ENCODE data around the gene TUBB4B. TPM values are rescaled to one million over a fixed set of nuclear protein-coding genes. Genes with fewer than 3 reads are reported as not detected.

The TUBB4B gene
- total RNA-seq, 2 donors from 2014 or later = 328 to 415 TPM

- H3K27ac ChIP-seq (ENCODE audit: low read depth, low read length) = peak within 1 kb of the TSS; percentile 44
- no peaks in the 10 kb centered on the region for H3K27me3 ChIP-seq (ENCODE audit: control insufficient read depth, insufficient read depth, low read length, poor library complexity, severe bottlenecking)
- DNase-seq = peak; percentile 96
- peaks cover 27% of the 10 kb centered on the region for H3K36me3 Mint-ChIP-seq (ENCODE audit: low read depth)
- peak within 1 kb of the TSS; percentile 92 for H3K4me3 ChIP-seq (ENCODE audit: low read length)
- peak within 1 kb of the TSS; percentile 90 for H3K4me3 Mint-ChIP-seq
- H3K27ac Mint-ChIP-seq = peak within 1 kb of the TSS; percentile 96
- peak within 1 kb of the TSS; percentile 85 for H3K9ac ChIP-seq (ENCODE audit: extremely low read depth, low read length, poor library complexity, severe bottlenecking)
- peaks cover 18% of the 10 kb centered on the region for H3K4me1 ChIP-seq (ENCODE audit: control insufficient read depth, insufficient read depth, low read length)
- peaks cover 24% of the 10 kb centered on the region for H3K4me1 Mint-ChIP-seq
- TF ChIP-seq, protein P1, sequence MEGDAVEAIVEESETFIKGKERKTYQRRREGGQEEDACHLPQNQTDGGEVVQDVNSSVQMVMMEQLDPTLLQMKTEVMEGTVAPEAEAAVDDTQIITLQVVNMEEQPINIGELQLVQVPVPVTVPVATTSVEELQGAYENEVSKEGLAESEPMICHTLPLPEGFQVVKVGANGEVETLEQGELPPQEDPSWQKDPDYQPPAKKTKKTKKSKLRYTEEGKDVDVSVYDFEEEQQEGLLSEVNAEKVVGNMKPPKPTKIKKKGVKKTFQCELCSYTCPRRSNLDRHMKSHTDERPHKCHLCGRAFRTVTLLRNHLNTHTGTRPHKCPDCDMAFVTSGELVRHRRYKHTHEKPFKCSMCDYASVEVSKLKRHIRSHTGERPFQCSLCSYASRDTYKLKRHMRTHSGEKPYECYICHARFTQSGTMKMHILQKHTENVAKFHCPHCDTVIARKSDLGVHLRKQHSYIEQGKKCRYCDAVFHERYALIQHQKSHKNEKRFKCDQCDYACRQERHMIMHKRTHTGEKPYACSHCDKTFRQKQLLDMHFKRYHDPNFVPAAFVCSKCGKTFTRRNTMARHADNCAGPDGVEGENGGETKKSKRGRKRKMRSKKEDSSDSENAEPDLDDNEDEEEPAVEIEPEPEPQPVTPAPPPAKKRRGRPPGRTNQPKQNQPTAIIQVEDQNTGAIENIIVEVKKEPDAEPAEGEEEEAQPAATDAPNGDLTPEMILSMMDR (conservative IDR thresholded peaks at IDR 0.05) = no peak
- H3K9me3 Mint-ChIP-seq = no peaks in the 10 kb centered on the region
- H3K27me3 Mint-ChIP-seq (ENCODE audit: insufficient read depth) = no peaks in the 10 kb centered on the region
- peaks cover 16% of the 10 kb centered on the region for H3K36me3 ChIP-seq (ENCODE audit: control insufficient read depth, insufficient read depth, low read length)
- 0 to 1% methylated on average over 53 to 98 of the region's 98 CpGs for WGBS, 2 experiments (ENCODE audit: insufficient coverage in 1 of 2, insufficient read length in 1 of 2)
- no peaks in the 10 kb centered on the region for H3K9me3 ChIP-seq (ENCODE audit: control insufficient read depth, low read length)
These were observed 35.7 kb upstream of the TUBB4B start, which contains the start of the genes NDOR1 and TMEM203 for GRCh38 chr9:137205126-137206069. Gene NDOR1 (plus strand): TSS chr9:137205700. CDS start chr9:137205778, 78 bp downstream. Gene TMEM203 (minus strand): TSS chr9:137205648. CDS start chr9:137205414, 234 bp downstream.

GRCh38 chr9:137206602-137207001 is 34.5 kb upstream of the TUBB4B start:
- peak overlapping the region; percentile 92 for H3K4me3 ChIP-seq (ENCODE audit: low read length)
- 90 to 98% methylated on average over 7 of the region's 7 CpGs for WGBS, 2 experiments (ENCODE audit: insufficient coverage in 1 of 2, insufficient read length in 1 of 2)
- H3K9me3 Mint-ChIP-seq = no peaks in the 10 kb centered on the region
- no peaks in the 10 kb centered on the region for H3K27me3 Mint-ChIP-seq (ENCODE audit: insufficient read depth)
- peaks cover 33% of the 10 kb centered on the region for H3K36me3 Mint-ChIP-seq (ENCODE audit: low read depth)
- peaks cover 16% of the 10 kb centered on the region for H3K4me1 ChIP-seq (ENCODE audit: control insufficient read depth, insufficient read depth, low read length)
- H3K9ac ChIP-seq (ENCODE audit: extremely low read depth, low read length, poor library complexity, severe bottlenecking) = peak overlapping the region; percentile 85
- peaks cover 19% of the 10 kb centered on the region for H3K4me1 Mint-ChIP-seq
- H3K9me3 ChIP-seq (ENCODE audit: control insufficient read depth, low read length) = no peaks in the 10 kb centered on the region
- no peak for DNase-seq
- peak overlapping the region; percentile 90 for H3K4me3 Mint-ChIP-seq
- H3K36me3 ChIP-seq (ENCODE audit: control insufficient read depth, insufficient read depth, low read length) = peaks cover 17% of the 10 kb centered on the region
- no peak overlapping the region for H3K27ac ChIP-seq (ENCODE audit: low read depth, low read length)
- H3K27me3 ChIP-seq (ENCODE audit: control insufficient read depth, insufficient read depth, low read length, poor library complexity, severe bottlenecking) = no peaks in the 10 kb centered on the region
- peak overlapping the region; percentile 93 for H3K27ac Mint-ChIP-seq
- TF ChIP-seq, protein P1 (conservative IDR thresholded peaks at IDR 0.05) = no peak

DNA sequence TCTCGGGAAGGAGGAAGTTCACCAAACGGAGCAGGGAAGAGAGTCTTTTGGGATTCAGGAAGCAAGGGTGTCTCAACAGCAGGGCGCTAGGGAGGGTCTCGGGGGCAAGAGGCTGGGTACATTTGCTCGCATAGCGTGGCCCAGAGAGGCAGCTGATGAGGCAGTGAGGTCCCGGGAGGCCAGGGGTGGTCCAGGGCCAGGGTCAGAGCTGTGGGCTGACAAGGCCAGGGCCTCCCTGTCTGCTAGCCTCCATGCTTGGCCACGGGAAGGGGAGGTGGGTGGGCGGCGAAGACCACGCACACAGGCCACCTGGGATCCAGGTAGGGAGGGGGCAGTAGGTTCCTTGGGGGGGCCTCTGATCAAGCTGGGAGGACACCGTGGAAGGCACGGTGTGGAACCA is 29.6 kb upstream of the TUBB4B start:
- Mint-ChIP-seq H3K36me3 (ENCODE audit: low read depth) (peaks cover 39% of the 10 kb centered on the region), H3K4me1 (peaks cover under 1% of the 10 kb centered on the region), H3K4me3 (no peak overlapping the region), H3K27me3 (ENCODE audit: insufficient read depth) (no peaks in the 10 kb centered on the region), H3K27ac (peak overlapping the region; percentile 22), H3K9me3 (no peaks in the 10 kb centered on the region)
- H3K4me3 ChIP-seq (ENCODE audit: low read length) = no peak overlapping the region
- no peaks in the 10 kb centered on the region for H3K27me3 ChIP-seq (ENCODE audit: control insufficient read depth, insufficient read depth, low read length, poor library complexity, severe bottlenecking)
- no peak overlapping the region for H3K27ac ChIP-seq (ENCODE audit: low read depth, low read length)
- 86 to 90% methylated on average over 9 to 13 of the region's 13 CpGs for WGBS, 2 experiments (ENCODE audit: insufficient coverage in 1 of 2, insufficient read length in 1 of 2)
- peaks cover 25% of the 10 kb centered on the region for H3K36me3 ChIP-seq (ENCODE audit: control insufficient read depth, insufficient read depth, low read length)
- H3K9ac ChIP-seq (ENCODE audit: extremely low read depth, low read length, poor library complexity, severe bottlenecking) = no peak overlapping the region
- no peaks in the 10 kb centered on the region for H3K9me3 ChIP-seq (ENCODE audit: control insufficient read depth, low read length)
- peaks cover 3% of the 10 kb centered on the region for H3K4me1 ChIP-seq (ENCODE audit: control insufficient read depth, insufficient read depth, low read length)
- TF ChIP-seq, protein P1 (conservative IDR thresholded peaks at IDR 0.05) = no peak
- no peak for DNase-seq

All from endodermal cell (in vitro differentiated cells).